Dendritic cell treated with granulocyte-macrophage colony-stimulating factor and Interleukin-4, amounts not matched to agents 40 ng/mL and 50 ng/mL, for 4 days (primary cell): ENCODE data around the gene TMEM114.
A peak's percentile ranks its signal among the peaks of the same experiment; 100 is the strongest.

Experiments
- H3K27ac Mint-ChIP-seq: one replicate; pipeline ENCODE4 v1.8.0; 2022; ENCODE audit warnings: mild to moderate bottlenecking, mixed read lengths
- H3K27me3 Mint-ChIP-seq: one replicate; pipeline ENCODE4 v1.8.0; 2022; ENCODE audit warnings: mild to moderate bottlenecking, mixed read lengths
- H3K36me3 Mint-ChIP-seq: one replicate; pipeline ENCODE4 v1.8.0; 2022; ENCODE audit warnings: low read depth, mixed read lengths
- H3K4me1 Mint-ChIP-seq: one replicate; pipeline ENCODE4 v1.8.0; 2022; ENCODE audit warnings: low read depth, mixed read lengths
- H3K4me3 Mint-ChIP-seq: one replicate; pipeline ENCODE4 v1.8.0; 2022; ENCODE audit warnings: mild to moderate bottlenecking, moderate library complexity, mixed read lengths
- H3K9me3 Mint-ChIP-seq: one replicate; pipeline ENCODE4 v1.8.0; 2022; ENCODE audit warnings: mixed read lengths
- intact Hi-C: fragments of 100-400 bp; cut with micrococcal nuclease; formaldehyde crosslinking; loops from one replicate; pipeline ENCODE4 v1.15.0; 2022

The TMEM114 gene

GRCh38 chr16:8594149-8594666 lies 3.9 kb upstream of the TMEM114 start:
- peak overlapping the region; percentile 30 for H3K27ac Mint-ChIP-seq
- H3K4me3 Mint-ChIP-seq: peak overlapping the region; percentile 2
- H3K36me3 Mint-ChIP-seq: no peaks in the 10 kb centered on the region
- intact Hi-C loops: no loop called here
- peaks cover 24% of the 10 kb centered on the region for H3K9me3 Mint-ChIP-seq
- peaks cover 15% of the 10 kb centered on the region for H3K4me1 Mint-ChIP-seq
- H3K27me3 Mint-ChIP-seq: peaks cover 3% of the 10 kb centered on the region

- Mint-ChIP-seq H3K27me3 (peaks cover 7% of the 10 kb centered on the region), H3K4me1 (peaks cover 15% of the 10 kb centered on the region), H3K9me3 (peaks cover 8% of the 10 kb centered on the region), H3K4me3 (no peak overlapping the region), H3K36me3 (no peaks in the 10 kb centered on the region), H3K27ac (no peak overlapping the region)
- intact Hi-C loops: no loop called here
Observed at GRCh38 chr16:8591451-8591850, 1.1 kb upstream of the TMEM114 start.

GRCh38 chr16:8590811-8591210 lies 500 bp upstream of the TMEM114 start:
- intact Hi-C loops: no loop called here

GRCh38 chr16:8589057-8589899 lies 1.0 kb downstream of the TMEM114 start:
- peaks cover 9% of the 10 kb centered on the region for H3K4me1 Mint-ChIP-seq
- no peak overlapping the region for H3K4me3 Mint-ChIP-seq
- intact Hi-C loops: no loop called here
- peaks cover 21% of the 10 kb centered on the region for H3K27me3 Mint-ChIP-seq
- no peaks in the 10 kb centered on the region for H3K9me3 Mint-ChIP-seq
- H3K36me3 Mint-ChIP-seq: no peaks in the 10 kb centered on the region
- no peak overlapping the region for H3K27ac Mint-ChIP-seq

More at GRCh38 chr16:8590811-8591210, 500 bp upstream of the TMEM114 start:
- Mint-ChIP-seq H3K27ac (no peak overlapping the region), H3K4me3 (no peak overlapping the region), H3K36me3 (no peaks in the 10 kb centered on the region), H3K4me1 (peaks cover 15% of the 10 kb centered on the region), H3K9me3 (peaks cover 2% of the 10 kb centered on the region), H3K27me3 (peaks cover 12% of the 10 kb centered on the region)

- intact Hi-C loops: no loop called here
- Mint-ChIP-seq H3K36me3 (no peaks in the 10 kb centered on the region), H3K27me3 (peaks cover 27% of the 10 kb centered on the region), H3K9me3 (no peaks in the 10 kb centered on the region), H3K4me3 (no peak overlapping the region), H3K27ac (no peak overlapping the region), H3K4me1 (peaks cover 6% of the 10 kb centered on the region)
Observed at GRCh38 chr16:8588682-8589056, 1.6 kb downstream of the TMEM114 start.

GRCh38 chr16:8587065-8587464 lies 3.2 kb downstream of the TMEM114 start:
- Mint-ChIP-seq H3K4me3 (no peak overlapping the region), H3K9me3 (no peaks in the 10 kb centered on the region), H3K27ac (no peak overlapping the region), H3K36me3 (no peaks in the 10 kb centered on the region), H3K4me1 (peaks cover 15% of the 10 kb centered on the region), H3K27me3 (peaks cover 32% of the 10 kb centered on the region)
- intact Hi-C loops: no loop called here

- Mint-ChIP-seq H3K27me3 (peaks cover 33% of the 10 kb centered on the region), H3K4me1 (peaks cover 21% of the 10 kb centered on the region), H3K4me3 (no peak overlapping the region), H3K36me3 (no peaks in the 10 kb centered on the region), H3K27ac (no peak overlapping the region), H3K9me3 (no peaks in the 10 kb centered on the region)
- intact Hi-C loops: no loop called here
Observed at GRCh38 chr16:8585857-8586256, 4.5 kb downstream of the TMEM114 start.

- H3K27me3 Mint-ChIP-seq: peaks cover 33% of the 10 kb centered on the region
- intact Hi-C loops: no loop called here
- no peak overlapping the region for H3K27ac Mint-ChIP-seq
Observed at GRCh38 chr16:8585041-8585440, 5.3 kb downstream of the TMEM114 start.

GRCh38 chr16:8583732-8584131 lies 6.6 kb downstream of the TMEM114 start:
- H3K36me3 Mint-ChIP-seq: no peaks in the 10 kb centered on the region
- intact Hi-C loops: loop anchor here (5.0 kb wide), 1 partner anchor 49 kb away; no protein-coding TSS in a partner anchor
- H3K4me3 Mint-ChIP-seq: no peak overlapping the region

More at GRCh38 chr16:8585041-8585440, 5.3 kb downstream of the TMEM114 start:
- Mint-ChIP-seq H3K4me3 (no peak overlapping the region), H3K4me1 (peaks cover 18% of the 10 kb centered on the region), H3K9me3 (no peaks in the 10 kb centered on the region), H3K36me3 (no peaks in the 10 kb centered on the region)

GRCh38 chr16:8583199-8583598 lies 7.1 kb downstream of the TMEM114 start:
- H3K36me3 Mint-ChIP-seq: no peaks in the 10 kb centered on the region
- intact Hi-C loops: loop anchor here (5.0 kb wide), 1 partner anchor 49 kb away; no protein-coding TSS in a partner anchor
- no peak overlapping the region for H3K4me3 Mint-ChIP-seq
- H3K4me1 Mint-ChIP-seq: peaks cover 16% of the 10 kb centered on the region
- H3K27me3 Mint-ChIP-seq: peaks cover 38% of the 10 kb centered on the region
- peak overlapping the region; percentile 78 for H3K27ac Mint-ChIP-seq
- H3K9me3 Mint-ChIP-seq: no peaks in the 10 kb centered on the region

More at GRCh38 chr16:8583732-8584131, 6.6 kb downstream of the TMEM114 start:
- Mint-ChIP-seq H3K4me1 (peaks cover 16% of the 10 kb centered on the region), H3K9me3 (no peaks in the 10 kb centered on the region), H3K27ac (no peak overlapping the region), H3K27me3 (peaks cover 38% of the 10 kb centered on the region)

GRCh38 chr16:8581831-8582580 lies 8.3 kb downstream of the TMEM114 start:
- no peaks in the 10 kb centered on the region for H3K9me3 Mint-ChIP-seq
- peaks cover 16% of the 10 kb centered on the region for H3K4me1 Mint-ChIP-seq
- peak overlapping the region; percentile 78 for H3K27ac Mint-ChIP-seq
- intact Hi-C loops: loop anchor here (5.0 kb wide), 1 partner anchor 50 kb away; no protein-coding TSS in a partner anchor
- no peaks in the 10 kb centered on the region for H3K36me3 Mint-ChIP-seq
- H3K4me3 Mint-ChIP-seq: no peak overlapping the region
- H3K27me3 Mint-ChIP-seq: peaks cover 44% of the 10 kb centered on the region

GRCh38 chr16:8579559-8579958 lies 10.8 kb downstream of the TMEM114 start:
- Mint-ChIP-seq H3K4me1 (peaks cover 16% of the 10 kb centered on the region), H3K9me3 (no peaks in the 10 kb centered on the region), H3K27me3 (peaks cover 35% of the 10 kb centered on the region), H3K27ac (no peak overlapping the region), H3K4me3 (no peak overlapping the region), H3K36me3 (no peaks in the 10 kb centered on the region)
- intact Hi-C loops: no loop called here

- no peak overlapping the region for H3K4me3 Mint-ChIP-seq
- no peaks in the 10 kb centered on the region for H3K9me3 Mint-ChIP-seq
- intact Hi-C loops: no loop called here
- no peaks in the 10 kb centered on the region for H3K36me3 Mint-ChIP-seq
- H3K27me3 Mint-ChIP-seq: peaks cover 27% of the 10 kb centered on the region
- H3K4me1 Mint-ChIP-seq: peaks cover 18% of the 10 kb centered on the region
- no peak overlapping the region for H3K27ac Mint-ChIP-seq
Observed at GRCh38 chr16:8577678-8578304, 12.5 kb downstream of the TMEM114 start.
